Measurements from ENCODE around the gene ASF1A. TPM values are rescaled to one million over a fixed set of nuclear protein-coding genes. Genes with fewer than 3 reads are reported as not detected.

ASF1A gene
- total RNA-seq, 1 donor from 2014 or later = 42.7 TPM

DNA sequence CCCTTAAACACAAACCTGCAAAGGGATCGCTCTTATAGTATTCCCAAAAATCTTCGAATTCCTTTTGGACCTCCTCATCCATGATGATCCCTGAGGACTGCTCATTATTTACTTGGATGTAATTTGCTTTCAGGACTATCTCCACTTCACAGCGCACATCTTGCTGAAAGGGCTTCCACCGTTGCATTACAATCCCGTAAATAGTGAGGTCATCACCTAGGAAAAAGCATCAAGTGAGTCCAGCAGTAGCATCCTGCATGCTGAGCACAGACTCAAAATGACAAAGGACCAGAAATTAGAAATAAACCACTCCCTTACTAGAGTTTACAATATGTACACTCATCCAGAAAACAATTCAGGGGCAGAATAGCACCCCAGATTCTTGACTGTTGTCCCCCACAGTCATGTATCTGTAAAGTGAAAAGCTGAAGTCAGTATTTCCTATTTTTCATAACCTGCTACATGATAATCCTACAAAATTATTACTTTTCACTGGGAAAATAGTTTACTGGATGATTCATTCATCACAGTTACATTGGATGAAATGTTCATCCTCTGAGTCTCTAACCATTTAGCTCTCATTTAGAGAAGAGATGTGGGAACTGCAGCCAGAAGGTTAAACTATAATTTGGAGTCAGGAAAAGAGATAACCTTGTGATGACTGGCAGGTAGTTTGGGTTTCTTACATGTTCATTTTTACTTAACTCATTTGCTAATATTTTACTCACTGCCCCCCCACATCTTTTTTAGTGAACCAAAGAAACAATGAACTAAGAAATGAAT is 23.8 kb downstream of the ASF1A start:
- no peak for DNase-seq

- DNase-seq = no peak
Observed at GRCh38 chr6:118918329-118918725, 24.4 kb downstream of the ASF1A start.

- no peak for DNase-seq
Observed at GRCh38 chr6:118921084-118921483, 27.1 kb downstream of the ASF1A start.

GRCh38 chr6:118923035-118923434 is 29.1 kb downstream of the ASF1A start:
- DNase-seq = no peak

- no peak for DNase-seq
Observed at GRCh38 chr6:118930680-118931079, 36.7 kb downstream of the ASF1A start.

- no peak for DNase-seq
Observed at GRCh38 chr6:118931436-118931835, 37.5 kb downstream of the ASF1A start.

DNA sequence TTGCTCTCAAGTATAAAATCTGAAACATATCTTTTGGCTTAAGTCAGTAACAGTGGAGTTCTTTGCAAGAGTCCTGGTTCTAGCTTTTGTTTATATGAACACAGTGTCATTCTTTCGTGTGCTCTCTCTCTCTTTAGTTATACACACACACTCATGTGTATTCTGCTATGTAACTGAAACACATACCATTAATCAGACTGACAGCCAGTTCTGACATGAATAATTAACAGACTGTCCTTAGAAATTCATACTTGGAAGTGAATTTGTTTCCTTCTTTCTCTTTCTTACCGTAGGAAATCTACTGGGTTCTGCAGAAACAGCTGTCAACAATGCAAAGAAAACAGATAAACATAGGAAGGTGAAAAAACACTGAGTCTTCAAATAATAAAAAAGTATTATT is 38.5 kb downstream of the ASF1A start:
- DNase-seq = no peak

- no peak for DNase-seq
Observed at GRCh38 chr6:118933855-118934460, 40.0 kb downstream of the ASF1A start.

DNA sequence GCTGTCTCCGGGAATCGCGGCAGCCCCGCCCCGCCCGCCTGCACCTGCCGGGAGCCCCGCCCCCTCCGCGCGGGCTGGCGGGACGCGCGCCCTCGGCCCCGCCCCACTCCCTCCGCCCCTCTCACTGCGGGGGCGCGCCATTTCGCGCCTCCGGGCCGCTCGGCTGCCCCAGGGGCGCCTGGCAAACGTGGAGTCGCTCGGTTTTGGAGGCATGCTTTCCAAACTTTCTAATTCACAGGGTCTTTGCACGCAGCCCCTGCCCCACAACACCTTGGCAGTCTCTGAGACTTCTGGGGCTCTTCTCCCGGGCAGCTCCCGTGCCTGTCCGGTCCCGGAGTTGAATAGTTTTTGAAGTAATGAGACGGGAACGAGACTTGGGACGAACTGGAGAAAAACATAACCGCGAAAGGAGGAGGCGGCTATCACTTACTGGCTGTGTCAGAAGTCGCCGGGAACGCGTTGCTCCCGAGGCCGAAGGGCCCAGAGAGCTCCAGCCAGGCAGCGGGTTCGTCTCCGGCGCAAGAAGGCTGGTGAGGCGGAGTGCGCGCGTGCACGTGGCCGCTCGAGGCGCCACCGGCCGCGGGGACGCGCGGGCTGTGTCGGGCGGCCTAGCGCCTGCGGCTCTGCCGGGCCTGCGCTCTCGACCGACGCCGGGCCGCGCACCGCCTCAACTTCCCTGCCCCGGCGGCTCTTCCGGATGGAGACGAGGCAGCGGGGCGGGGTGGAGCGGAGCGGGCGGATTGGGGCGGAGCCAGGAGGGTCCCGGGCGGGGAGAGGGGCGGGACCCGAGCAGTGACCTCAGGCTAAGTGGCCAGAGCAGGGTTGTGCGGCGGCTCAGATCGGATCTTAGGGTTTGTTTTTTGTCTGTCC is 40.7 kb downstream of the ASF1A start, which contains the start of gene MCM9:
MCM9 (minus strand) TSS at position 699 of the 870 bp plus-strand sequence. CDS start 3,436 bp downstream, outside the sequence.
- peak; percentile 78 for DNase-seq

DNA sequence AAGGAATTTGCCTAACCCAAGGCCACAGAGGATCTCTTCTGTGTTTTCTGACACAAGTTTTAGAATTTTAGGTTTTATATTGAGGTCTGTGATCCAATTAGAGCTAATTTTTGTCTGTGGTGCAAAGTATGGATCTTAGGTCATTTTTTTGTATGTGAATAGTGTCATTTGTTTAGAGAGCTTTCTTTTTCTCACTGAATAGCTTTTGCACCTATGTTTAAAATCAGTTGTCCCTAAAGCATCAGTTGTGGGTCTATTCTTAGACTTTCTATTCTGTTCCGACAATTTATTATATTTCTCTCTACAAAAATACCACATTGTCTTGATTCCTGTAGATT is 41.3 kb downstream of the ASF1A start:
- DNase-seq = no peak

- DNase-seq = no peak
Observed at GRCh38 chr6:118935978-118936703, 42.2 kb downstream of the ASF1A start.

DNA sequence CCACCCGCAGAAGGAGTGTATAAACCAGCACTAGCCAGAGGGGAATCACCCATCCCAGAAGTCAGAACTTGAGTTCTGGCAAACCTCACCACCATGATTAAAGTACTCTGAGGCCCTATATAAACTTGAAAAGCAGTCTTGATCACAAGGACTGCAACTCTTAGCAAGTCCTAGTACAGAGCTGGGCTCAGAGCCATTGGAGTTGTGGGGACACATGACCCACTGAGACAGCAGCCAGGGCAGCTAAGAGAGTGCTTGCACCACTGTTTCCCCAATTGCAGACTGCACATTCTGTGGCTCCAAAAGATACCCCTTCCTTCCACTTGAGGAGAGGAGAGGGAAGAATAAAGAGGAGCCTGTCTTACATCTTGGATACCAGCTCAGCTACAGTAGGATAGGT is 45.7 kb downstream of the ASF1A start:
- no peak for DNase-seq

- no peak for DNase-seq
Observed at GRCh38 chr6:118940770-118941169, 46.8 kb downstream of the ASF1A start.

- no peak for DNase-seq
Observed at GRCh38 chr6:118945217-118945616, 51.3 kb downstream of the ASF1A start.

DNA sequence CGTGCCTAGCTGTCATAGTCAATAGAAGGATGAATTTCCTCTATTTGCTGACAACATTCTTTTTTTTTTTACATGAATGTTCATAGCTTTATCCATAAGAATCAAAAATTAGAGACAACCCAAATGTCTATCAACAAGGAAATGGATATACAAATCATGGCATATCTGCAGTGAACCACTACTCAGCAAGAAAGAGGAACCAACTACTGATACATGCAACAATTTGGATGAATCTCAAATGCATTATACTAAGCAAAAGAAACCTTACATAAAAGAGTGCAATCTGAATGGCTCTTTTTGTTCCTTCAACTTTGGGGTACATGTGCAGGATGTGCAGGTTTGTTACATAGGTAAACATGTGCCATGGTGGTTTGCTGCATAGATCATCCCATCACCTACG is 58.7 kb downstream of the ASF1A start:
- no peak for DNase-seq

DNA sequence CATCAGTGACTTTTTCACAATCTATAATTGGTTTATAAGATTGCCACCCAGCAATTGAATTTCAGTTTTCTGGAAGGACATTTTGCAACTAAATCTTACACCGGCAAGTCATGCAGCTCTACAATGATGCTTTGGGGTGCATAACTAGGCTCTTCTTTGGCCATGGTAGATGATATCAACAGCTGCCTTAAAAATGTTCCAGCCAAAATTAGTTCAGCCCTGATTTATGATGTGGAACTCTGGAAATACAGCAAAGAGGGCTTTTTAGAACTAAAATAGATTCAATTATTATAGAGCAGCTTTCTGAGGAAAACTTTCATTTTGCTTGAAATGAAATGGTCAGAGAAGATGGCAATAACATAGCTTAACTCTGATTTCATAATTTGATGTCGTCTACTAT is 59.4 kb downstream of the ASF1A start:
- no peak for DNase-seq

Other genes with a start within 250 kb of the ASF1A start
- 59.1 TPM for gene CEP85L, start 242.6 kb upstream of the ASF1A start, total RNA-seq
- gene MCM9, start 41.0 kb downstream of the ASF1A start, total RNA-seq = 7.8 TPM
- gene FAM184A, start 184.5 kb downstream of the ASF1A start, total RNA-seq = 37.3 TPM

Measured in occipital lobe (tissue), 2 donors.